GM12878 (cell line): ENCODE results near the gene PIK3R3. TPM values are rescaled to one million over a fixed set of nuclear protein-coding genes. Genes with fewer than 3 reads are reported as not detected.

Experiments
- ATAC-seq: fragments of 200-7000 bp; cut with Tn5 transposase; 3 replicates; pipeline ENCODE4 v1.9.1; 2020; ENCODE audit warnings: mild to moderate bottlenecking, moderate library complexity
- BruUV-seq: library from RNA; stranded (reverse); fragments of 400-500 nt; replicated peaks from 2 replicates; lab custom pipeline; 2021; lab: Mats Ljungman, UMichigan
- CTCF ChIA-PET: fragments of 300-600 bp; sonication (Branson Sonifier 250); formaldehyde crosslinking; extraction: SDS; loops from one replicate; lab custom pipeline; 2021; ENCODE audit warnings: inconsistent platforms; lab: Yijun Ruan, JAX
- POLR2A ChIA-PET: fragments of 350-600 bp; formaldehyde crosslinking; extraction: SDS; loops from one replicate; lab custom pipeline; 2021; ENCODE audit warnings: inconsistent platforms; lab: Charles Lee
- RAD21 ChIA-PET: fragments of 300-600 bp; sonication (Branson Sonifier 250); formaldehyde crosslinking; loops from one replicate; lab custom pipeline; 2023; ENCODE audit warnings: antibody characterized with exemption; ENCODE audit not compliant: unreplicated experiment; lab: Charles Lee
- SMC1A ChIA-PET: fragments of 300-600 bp; sonication (Branson Sonifier 250); formaldehyde crosslinking; loops from one replicate; lab custom pipeline; 2023; ENCODE audit not compliant: unreplicated experiment, uncharacterized antibody; lab: Charles Lee
- DNase-seq: peaks from one replicate; pipeline ENCODE4 v3.0.0-alpha.2; 2011; ENCODE audit warnings: low read depth, low spot score
- FAIRE-seq: peaks from 3 replicates; lab custom pipeline; 2011; peaks lifted over from hg19 to GRCh38; lab: Jason Lieb, UNC
- H2AFZ ChIP-seq: 2 replicates; pipeline ENCODE4 v1.6.0; 2011; ENCODE audit warnings: low read depth, low read length, control low read depth; ENCODE audit not compliant: control insufficient read depth
- H3K27ac ChIP-seq: 2 replicates; pipeline ENCODE4 v1.5.1; 2011; ENCODE audit warnings: control low read depth; ENCODE audit not compliant: control insufficient read depth, insufficient read depth
- H3K27me3 ChIP-seq, 2 experiments: replicated peaks in 1 of 2; 2 replicates each; pipeline versions ENCODE4 v1.6.0 to v1.6.1; 2011; ENCODE audit warnings: low read length in 1 of 2; ENCODE audit not compliant: control insufficient read depth in 2 of 2, insufficient read depth in 2 of 2
- H3K36me3 ChIP-seq, 2 experiments: 2 replicates each; pipeline ENCODE4 v1.5.1; 2011; ENCODE audit warnings: low read length in 1 of 2; ENCODE audit not compliant: control insufficient read depth in 2 of 2, insufficient read depth in 2 of 2
- H3K4me1 ChIP-seq: 2 replicates; pipeline ENCODE4 v1.6.1; 2011; ENCODE audit warnings: mild to moderate bottlenecking, low read length, moderate library complexity, mixed read lengths; ENCODE audit not compliant: control insufficient read depth, insufficient read depth
- H3K4me2 ChIP-seq: 2 replicates; pipeline ENCODE4 v1.6.0; 2011; ENCODE audit warnings: control low read depth; ENCODE audit not compliant: control insufficient read depth, insufficient read depth
- H3K4me3 ChIP-seq: fragments of 200-600 bp; sonication (generic); 2 replicates; pipeline ENCODE4 v1.5.1; 2016
- H3K79me2 ChIP-seq: 2 replicates; pipeline ENCODE4 v1.6.0; 2011; ENCODE audit warnings: low read length; ENCODE audit not compliant: control insufficient read depth, insufficient read depth
- H3K9ac ChIP-seq: 2 replicates; pipeline ENCODE4 v1.8.0; 2011; ENCODE audit warnings: low read length, control low read depth, mixed read lengths; ENCODE audit not compliant: control insufficient read depth, insufficient read depth
- H3K9me3 ChIP-seq: replicated peaks from 3 replicates; pipeline ENCODE4 v1.5.1; 2011; ENCODE audit warnings: mild to moderate bottlenecking, low read length; ENCODE audit not compliant: control insufficient read depth, insufficient read depth
- H4K20me1 ChIP-seq: 2 replicates; pipeline ENCODE4 v1.6.0; 2011; ENCODE audit not compliant: control insufficient read depth, insufficient read depth
- DPF2 ChIP-seq: fragments of 450-650 bp; IDR thresholded peaks from 2 replicates; pipeline ENCODE4 v1.6.1; 2017; ENCODE audit warnings: mild to moderate bottlenecking
- FOXM1 ChIP-seq: IDR thresholded peaks from 2 replicates; pipeline ENCODE4 v1.6.1; 2012; ENCODE audit warnings: low read depth, mild to moderate bottlenecking, inconsistent platforms, low read length, moderate library complexity
- NFIC ChIP-seq: IDR thresholded peaks from 2 replicates; pipeline ENCODE4 v1.6.1; 2012; ENCODE audit warnings: low read depth, mild to moderate bottlenecking, inconsistent platforms, low read length, moderate library complexity
- NFYA ChIP-seq: IDR thresholded peaks from 2 replicates; pipeline ENCODE4 v1.6.1; 2011; ENCODE audit warnings: low read depth, mild to moderate bottlenecking, low read length, improper control_type of control experiment, borderline replicate concordance
- SMAD5 ChIP-seq: IDR thresholded peaks from 2 replicates; pipeline ENCODE4 v1.6.1; 2016; ENCODE audit warnings: antibody characterized with exemption, low read depth
- TCF3 ChIP-seq: IDR thresholded peaks from 2 replicates; pipeline ENCODE4 v1.6.1; 2012; ENCODE audit warnings: low read depth, mild to moderate bottlenecking, low read length, borderline replicate concordance; ENCODE audit not compliant: insufficient read depth
- TCF7 ChIP-seq: IDR thresholded peaks from 2 replicates; pipeline ENCODE4 v1.6.1; 2014; ENCODE audit warnings: antibody characterized with exemption, borderline replicate concordance
- ZNF217 ChIP-seq: fragments of 450-650 bp; IDR thresholded peaks from 2 replicates; pipeline ENCODE4 v1.6.1; 2017; ENCODE audit warnings: antibody characterized with exemption, mild to moderate bottlenecking
- WGBS: methylation state at CpG from one replicate; pipeline ENCODE4 v1.1.6; 2016; ENCODE audit warnings: low lambda C conversion rate; ENCODE audit not compliant: insufficient replicate concordance, insufficient coverage; ENCODE audit errors: missing lambda C conversion rate; 5-methylcytosine and 5-hydroxymethylcytosine counted together
- in situ Hi-C: fragments of 300-500 bp; cut with MboI; formaldehyde crosslinking; loops from 9 replicates; pipeline ENCODE4 v1.14.3; 2018; ENCODE audit warnings: mixed read lengths
- intact Hi-C: fragments of 100-400 bp; cut with micrococcal nuclease; formaldehyde crosslinking; loops from one replicate; pipeline ENCODE4 v1.14.2; 2022; ENCODE audit not compliant: unreplicated experiment
- polyA plus RNA-seq, 11 experiments: library from polyadenylated mRNA; depleted of rRNA in 4 of 11; unstranded in 6 of 11; stranded (reverse) in 5 of 11; fragments of >200 nt; fragmentation: Nextera tagmentation in 4 of 11; fragmentation: Illumina TruSeq in 1 of 11; extraction: Ambion mirVana in 4 of 11; extraction: Trizol in 1 of 11; gene quantifications; 1 replicate in 1 of 11; 2 replicates in 10 of 11; pipeline versions ENCODE4 v1.2.1 to v1.2.3, GENCODE V29; 2011 to 2016; ENCODE audit warnings: inconsistent platforms in 2 of 11, missing spikeins in 2 of 11, low read depth in 1 of 11
- total RNA-seq, 4 experiments: library from RNA; depleted of rRNA in 3 of 4; stranded (reverse); fragments of >200 nt in 3 of 4; fragmentation: Illumina TruSeq in 1 of 4; extraction: Trizol in 1 of 4; gene quantifications; 2 replicates each; pipeline versions ENCODE4 v1.2.1 to v1.2.3, GENCODE V29; 2013 to 2021
- TF ChIP-seq, protein P1 (sequence below): IDR thresholded peaks from 2 replicates; pipeline ENCODE4 v1.6.1; 2012; ENCODE audit warnings: low read length, inconsistent platforms
- TF ChIP-seq, protein P2 (sequence below): fragments of 450-650 bp; formaldehyde crosslinking; IDR thresholded peaks from 2 replicates; pipeline ENCODE4 v1.4.0; 2020; ENCODE audit warnings: mild to moderate bottlenecking, moderate library complexity

PIK3R3 gene
- total and polyA plus RNA-seq, 10 of the 15 experiments (the other 5 are each of a cell fraction or from before 2014, with no cell fraction given) = 4.8 to 27.0 (median 19.8) TPM

DNA sequence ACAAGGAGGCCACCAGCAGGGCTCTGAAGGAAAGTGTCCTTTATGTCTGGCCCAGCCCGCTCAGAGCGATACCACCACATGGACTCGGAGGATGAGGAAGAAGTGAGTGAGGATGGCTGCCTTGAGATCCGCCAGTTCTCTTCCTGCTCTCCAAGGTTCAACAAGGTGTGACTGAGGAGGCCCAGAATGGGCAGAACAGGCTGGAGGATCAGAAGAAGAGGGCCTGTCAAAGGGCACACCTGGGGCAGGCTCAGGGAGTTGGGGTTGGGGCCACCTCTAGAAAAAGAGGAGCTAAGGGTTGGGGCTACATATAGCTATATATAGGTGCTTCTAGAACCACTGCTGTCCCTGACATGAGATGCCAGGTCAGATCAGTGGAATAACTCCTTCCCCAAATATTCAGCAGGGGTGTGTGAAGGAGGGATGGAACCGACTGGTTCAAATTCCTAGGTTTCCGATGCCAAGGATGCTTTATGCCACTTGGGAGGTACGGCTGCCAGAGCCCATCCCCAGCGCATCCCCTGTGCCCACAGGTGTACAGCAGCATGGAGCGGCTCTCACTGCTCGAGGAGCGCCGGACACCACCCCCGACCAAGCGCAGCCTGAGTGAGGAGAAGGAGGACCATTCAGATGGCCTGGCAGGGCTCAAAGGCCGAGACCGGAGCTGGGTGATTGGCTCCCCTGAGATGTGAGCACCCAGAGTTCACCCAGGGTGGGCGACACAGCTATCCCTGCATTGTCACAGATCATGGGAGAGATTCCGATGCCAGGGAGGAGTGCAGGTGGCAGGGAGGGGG, 102.2 kb downstream of the PIK3R3 start:
- TF ChIP-seq DPF2 (no peak), NFIC (no peak), SMAD5 (no peak), ZNF217 (no peak), FOXM1 (no peak), TCF7 (no peak), NFYA (no peak), TCF3 (no peak)
- TF ChIP-seq, protein P1, sequence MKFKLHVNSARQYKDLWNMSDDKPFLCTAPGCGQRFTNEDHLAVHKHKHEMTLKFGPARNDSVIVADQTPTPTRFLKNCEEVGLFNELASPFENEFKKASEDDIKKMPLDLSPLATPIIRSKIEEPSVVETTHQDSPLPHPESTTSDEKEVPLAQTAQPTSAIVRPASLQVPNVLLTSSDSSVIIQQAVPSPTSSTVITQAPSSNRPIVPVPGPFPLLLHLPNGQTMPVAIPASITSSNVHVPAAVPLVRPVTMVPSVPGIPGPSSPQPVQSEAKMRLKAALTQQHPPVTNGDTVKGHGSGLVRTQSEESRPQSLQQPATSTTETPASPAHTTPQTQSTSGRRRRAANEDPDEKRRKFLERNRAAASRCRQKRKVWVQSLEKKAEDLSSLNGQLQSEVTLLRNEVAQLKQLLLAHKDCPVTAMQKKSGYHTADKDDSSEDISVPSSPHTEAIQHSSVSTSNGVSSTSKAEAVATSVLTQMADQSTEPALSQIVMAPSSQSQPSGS = no peak
- TF ChIP-seq, protein P2, sequence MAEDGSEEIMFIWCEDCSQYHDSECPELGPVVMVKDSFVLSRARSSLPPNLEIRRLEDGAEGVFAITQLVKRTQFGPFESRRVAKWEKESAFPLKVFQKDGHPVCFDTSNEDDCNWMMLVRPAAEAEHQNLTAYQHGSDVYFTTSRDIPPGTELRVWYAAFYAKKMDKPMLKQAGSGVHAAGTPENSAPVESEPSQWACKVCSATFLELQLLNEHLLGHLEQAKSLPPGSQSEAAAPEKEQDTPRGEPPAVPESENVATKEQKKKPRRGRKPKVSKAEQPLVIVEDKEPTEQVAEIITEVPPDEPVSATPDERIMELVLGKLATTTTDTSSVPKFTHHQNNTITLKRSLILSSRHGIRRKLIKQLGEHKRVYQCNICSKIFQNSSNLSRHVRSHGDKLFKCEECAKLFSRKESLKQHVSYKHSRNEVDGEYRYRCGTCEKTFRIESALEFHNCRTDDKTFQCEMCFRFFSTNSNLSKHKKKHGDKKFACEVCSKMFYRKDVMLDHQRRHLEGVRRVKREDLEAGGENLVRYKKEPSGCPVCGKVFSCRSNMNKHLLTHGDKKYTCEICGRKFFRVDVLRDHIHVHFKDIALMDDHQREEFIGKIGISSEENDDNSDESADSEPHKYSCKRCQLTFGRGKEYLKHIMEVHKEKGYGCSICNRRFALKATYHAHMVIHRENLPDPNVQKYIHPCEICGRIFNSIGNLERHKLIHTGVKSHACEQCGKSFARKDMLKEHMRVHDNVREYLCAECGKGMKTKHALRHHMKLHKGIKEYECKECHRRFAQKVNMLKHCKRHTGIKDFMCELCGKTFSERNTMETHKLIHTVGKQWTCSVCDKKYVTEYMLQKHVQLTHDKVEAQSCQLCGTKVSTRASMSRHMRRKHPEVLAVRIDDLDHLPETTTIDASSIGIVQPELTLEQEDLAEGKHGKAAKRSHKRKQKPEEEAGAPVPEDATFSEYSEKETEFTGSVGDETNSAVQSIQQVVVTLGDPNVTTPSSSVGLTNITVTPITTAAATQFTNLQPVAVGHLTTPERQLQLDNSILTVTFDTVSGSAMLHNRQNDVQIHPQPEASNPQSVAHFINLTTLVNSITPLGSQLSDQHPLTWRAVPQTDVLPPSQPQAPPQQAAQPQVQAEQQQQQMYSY = no peak
- Histone ChIP-seq H3K36me3 (peaks cover 6 to 9% of the 10 kb centered on the region in 2 experiments), H4K20me1 (no peaks in the 10 kb centered on the region), H3K79me2 (no peaks in the 10 kb centered on the region), H3K4me3 (no peak overlapping the region), H3K9ac (no peak overlapping the region), H3K27me3 (no peaks in the 10 kb centered on the region), H3K4me2 (no peak overlapping the region), H2AFZ (no peak overlapping the region), H3K4me1 (no peaks in the 10 kb centered on the region), H3K9me3 (no peaks in the 10 kb centered on the region), H3K27ac (no peak overlapping the region)
- in situ Hi-C loops = no loop called here
- intact Hi-C loops = no loop called here
- ChIA-PET CTCF (no interaction called here), POLR2A (interaction anchor here (0.6 kb wide), 1 partner anchor 252 kb away, joined by 3 read pairs; no protein-coding TSS in a partner anchor), RAD21 (no interaction called here), SMC1A (interaction anchor here (1.4 kb wide), 1 partner anchor 194 kb away, joined by 4 read pairs; no protein-coding TSS in a partner anchor)
- DNase-seq (no peak), FAIRE-seq (no peak), ATAC-seq (no peak)
- BruUV-seq = no TSS peak
- WGBS = 95% methylated on average over 18 of the region's 18 CpGs
